GM12874 (cell line): ENCODE data around the gene HEMK1.

Source experiments
- TF ChIP-seq, protein P1 (sequence below): IDR thresholded peaks from 2 replicates; pipeline ENCODE4 v1.5.1; 2011; ENCODE audit warnings: low read depth, mild to moderate bottlenecking, control low read depth, low read length, moderate library complexity; ENCODE audit not compliant: insufficient read depth

The HEMK1 gene

GRCh38 chr3:50616003-50616769, 46.9 kb downstream of the HEMK1 start:
- TF ChIP-seq, protein P1, sequence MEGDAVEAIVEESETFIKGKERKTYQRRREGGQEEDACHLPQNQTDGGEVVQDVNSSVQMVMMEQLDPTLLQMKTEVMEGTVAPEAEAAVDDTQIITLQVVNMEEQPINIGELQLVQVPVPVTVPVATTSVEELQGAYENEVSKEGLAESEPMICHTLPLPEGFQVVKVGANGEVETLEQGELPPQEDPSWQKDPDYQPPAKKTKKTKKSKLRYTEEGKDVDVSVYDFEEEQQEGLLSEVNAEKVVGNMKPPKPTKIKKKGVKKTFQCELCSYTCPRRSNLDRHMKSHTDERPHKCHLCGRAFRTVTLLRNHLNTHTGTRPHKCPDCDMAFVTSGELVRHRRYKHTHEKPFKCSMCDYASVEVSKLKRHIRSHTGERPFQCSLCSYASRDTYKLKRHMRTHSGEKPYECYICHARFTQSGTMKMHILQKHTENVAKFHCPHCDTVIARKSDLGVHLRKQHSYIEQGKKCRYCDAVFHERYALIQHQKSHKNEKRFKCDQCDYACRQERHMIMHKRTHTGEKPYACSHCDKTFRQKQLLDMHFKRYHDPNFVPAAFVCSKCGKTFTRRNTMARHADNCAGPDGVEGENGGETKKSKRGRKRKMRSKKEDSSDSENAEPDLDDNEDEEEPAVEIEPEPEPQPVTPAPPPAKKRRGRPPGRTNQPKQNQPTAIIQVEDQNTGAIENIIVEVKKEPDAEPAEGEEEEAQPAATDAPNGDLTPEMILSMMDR: peak; percentile 100

DNA sequence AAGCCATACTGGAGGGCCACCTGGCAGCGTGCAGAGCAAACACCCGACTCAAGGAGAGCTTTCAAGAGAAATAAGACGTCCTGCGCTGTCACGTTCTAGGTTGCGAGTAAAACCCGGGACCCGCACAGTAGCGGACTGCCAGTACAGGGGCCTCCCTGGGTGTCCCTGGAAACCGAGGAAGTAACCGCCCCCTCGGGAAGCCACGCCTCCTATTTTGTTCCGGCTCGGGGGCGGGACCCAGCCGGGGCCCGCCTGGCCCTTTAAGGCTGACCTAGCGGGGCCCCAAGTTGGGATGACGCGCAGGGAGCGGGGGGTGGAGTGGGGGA, 47.4 kb downstream of the HEMK1 start:
- TF ChIP-seq, protein P1: no peak

GRCh38 chr3:50617096-50617791, 47.9 kb downstream of the HEMK1 start, which contains the start of gene MAPKAPK3:
Gene MAPKAPK3, plus strand, starts transcription at chr3:50617151. Its CDS starts 415 bp downstream, at chr3:50617566.
- TF ChIP-seq, protein P1: 0 out of 2 replicates have a peak, but pooled peaks have one; percentile 10

DNA sequence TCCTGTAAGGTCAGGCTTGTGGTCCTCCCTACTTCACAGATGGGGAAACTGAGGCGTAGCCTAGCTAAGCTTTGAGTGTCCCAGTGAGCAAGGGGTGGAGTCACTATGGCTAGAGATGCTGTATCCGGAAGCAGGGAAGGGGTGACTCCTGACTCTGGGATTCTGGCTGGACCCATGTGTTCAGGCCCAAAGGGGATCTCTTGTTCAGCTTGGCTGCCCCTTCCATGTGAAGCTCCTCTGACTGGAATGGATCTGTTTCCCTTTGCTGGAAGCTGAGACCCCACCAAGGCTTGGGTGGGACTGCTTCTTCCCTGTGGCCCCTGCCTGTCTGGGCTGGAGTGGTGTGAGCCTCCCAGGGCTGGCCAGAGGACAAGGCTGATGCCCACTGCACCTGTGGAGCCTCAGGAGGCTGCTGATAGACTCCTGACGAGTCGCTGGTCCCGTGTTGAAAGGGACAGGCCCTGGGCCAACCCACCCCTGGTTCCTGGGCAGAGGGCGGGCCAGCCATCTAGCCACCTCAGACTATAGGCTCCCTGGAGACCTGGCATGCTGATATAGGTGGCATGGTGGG, 48.7 kb downstream of the HEMK1 start:
- TF ChIP-seq, protein P1: no peak

GRCh38 chr3:50620420-50620819, 51.1 kb downstream of the HEMK1 start:
- TF ChIP-seq, protein P1: no peak

GRCh38 chr3:50620820-50621219, 51.5 kb downstream of the HEMK1 start:
- TF ChIP-seq, protein P1: no peak

DNA sequence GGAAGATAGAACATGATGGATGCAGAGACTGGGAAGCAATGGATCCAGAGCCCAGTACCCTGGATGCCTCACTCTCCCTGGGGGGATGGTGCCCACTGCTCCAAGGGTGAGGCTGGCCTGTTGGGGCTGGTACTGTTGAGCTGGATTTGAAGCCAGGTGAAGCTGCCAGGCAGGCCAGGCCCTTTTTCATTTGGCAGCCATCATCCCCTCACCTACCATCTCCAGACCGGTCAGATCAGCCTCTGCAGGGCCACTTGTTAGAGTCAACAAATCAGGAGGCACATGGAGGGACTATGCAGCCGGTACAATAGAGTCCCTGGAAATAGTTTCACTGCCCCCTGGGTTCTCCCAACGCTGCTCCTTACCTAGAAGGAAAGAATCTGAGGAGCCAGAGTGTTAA, 53.6 kb downstream of the HEMK1 start:
- TF ChIP-seq, protein P1: no peak
